Trophoblast cell (in vitro differentiated cells and primary cell): ENCODE results near the gene TMEM53.
"Not testable (repeated sequence)": the region's sequence is repeated elsewhere in the genome, so short reads cannot be mapped to it uniquely, and the experiment has no call there.

ENCODE experiments used
- DNase-seq, 2 donors: peaks; one replicate each; pipeline ENCODE4 v3.0.0-alpha.2; 2016
- H2AFZ ChIP-seq: 2 replicates; pipeline ENCODE4 v1.6.1; 2013; ENCODE audit warnings: low read length, moderate library complexity, mild to moderate bottlenecking; ENCODE audit not compliant: insufficient read depth, poor library complexity
- H2AK5ac ChIP-seq: 2 replicates; pipeline ENCODE4 v1.6.1; 2013; ENCODE audit warnings: mild to moderate bottlenecking, low read length
- H2BK120ac ChIP-seq: 2 replicates; pipeline ENCODE4 v1.6.1; 2013; ENCODE audit warnings: low read length, mild to moderate bottlenecking, moderate library complexity; ENCODE audit not compliant: insufficient read depth, poor library complexity
- H2BK12ac ChIP-seq: 2 replicates; pipeline ENCODE4 v1.6.1; 2013; ENCODE audit warnings: mild to moderate bottlenecking, low read length, moderate library complexity
- H2BK5ac ChIP-seq: 2 replicates; pipeline ENCODE4 v1.6.1; 2013; ENCODE audit warnings: low read length, low read depth, moderate library complexity, mild to moderate bottlenecking; ENCODE audit not compliant: poor library complexity
- H3K14ac ChIP-seq: 2 replicates; pipeline ENCODE4 v1.6.1; 2013; ENCODE audit warnings: mild to moderate bottlenecking, low read length
- H3K18ac ChIP-seq: 2 replicates; pipeline ENCODE4 v1.6.1; 2013; ENCODE audit warnings: mild to moderate bottlenecking, low read length
- H3K23ac ChIP-seq: 2 replicates; pipeline ENCODE4 v1.6.1; 2013; ENCODE audit warnings: low read length
- H3K27ac ChIP-seq: 2 replicates; pipeline ENCODE4 v1.5.1; 2013; ENCODE audit warnings: low read depth, mild to moderate bottlenecking, inconsistent platforms, low read length, moderate library complexity
- H3K27me3 ChIP-seq: 2 replicates; pipeline ENCODE4 v1.6.1; 2013; ENCODE audit warnings: inconsistent platforms, mild to moderate bottlenecking, low read length, moderate library complexity; ENCODE audit not compliant: insufficient read depth
- H3K36me3 ChIP-seq, 2 experiments: 1 replicate in 1 of 2; 2 replicates in 1 of 2; pipeline ENCODE4 v1.6.1; 2013; ENCODE audit warnings: low read length in 2 of 2, mild to moderate bottlenecking in 2 of 2, moderate library complexity in 1 of 2; ENCODE audit not compliant: insufficient read depth in 2 of 2, control insufficient read depth in 1 of 2
- H3K4ac ChIP-seq: 2 replicates; pipeline ENCODE4 v1.6.1; 2013; ENCODE audit warnings: low read depth, mild to moderate bottlenecking, low read length, moderate library complexity
- H3K4me1 ChIP-seq, 2 experiments: 1 replicate in 1 of 2; 2 replicates in 1 of 2; pipeline ENCODE4 v1.6.1; 2013; ENCODE audit warnings: low read length in 2 of 2, mild to moderate bottlenecking in 2 of 2, moderate library complexity in 1 of 2; ENCODE audit not compliant: insufficient read depth in 2 of 2, control insufficient read depth in 1 of 2
- H3K4me2 ChIP-seq: 2 replicates; pipeline ENCODE4 v1.6.1; 2013; ENCODE audit warnings: inconsistent platforms, mild to moderate bottlenecking, low read length, moderate library complexity
- H3K4me3 ChIP-seq: 2 replicates; pipeline ENCODE4 v1.5.1; 2013; ENCODE audit warnings: mild to moderate bottlenecking, low read depth, low read length, inconsistent platforms
- H3K79me1 ChIP-seq: one replicate; pipeline ENCODE4 v1.6.1; 2013; ENCODE audit warnings: low read length
- H3K79me2 ChIP-seq: 2 replicates; pipeline ENCODE4 v1.6.1; 2013; ENCODE audit warnings: low read length, mild to moderate bottlenecking; ENCODE audit not compliant: control insufficient read depth, insufficient read depth, poor library complexity
- H3K9ac ChIP-seq: 2 replicates; pipeline ENCODE4 v1.6.1; 2013; ENCODE audit warnings: mild to moderate bottlenecking, low read length
- H3K9me3 ChIP-seq: 2 replicates; pipeline ENCODE4 v1.6.1; 2013; ENCODE audit warnings: low read depth, mild to moderate bottlenecking, control low read depth, inconsistent platforms, low read length; ENCODE audit not compliant: insufficient read depth
- H4K12ac ChIP-seq: 2 replicates; pipeline ENCODE4 v1.6.1; 2013; ENCODE audit warnings: low read depth, mild to moderate bottlenecking, low read length, moderate library complexity
- H4K8ac ChIP-seq: 2 replicates; pipeline ENCODE4 v1.6.1; 2013; ENCODE audit warnings: low read depth, mild to moderate bottlenecking, low read length, moderate library complexity
- H4K91ac ChIP-seq: one replicate; pipeline ENCODE4 v1.6.1; 2013; ENCODE audit warnings: low read depth, mild to moderate bottlenecking, low read length, moderate library complexity
- WGBS: extraction: QIAGEN DNeasy Blood & Tissue Kit; methylation state at CpG from one replicate; pipeline ENCODE4 v1.1.7; 2013; ENCODE audit warnings: missing lambda C conversion rate; ENCODE audit not compliant: insufficient read length, insufficient coverage; ENCODE audit errors: extremely low coverage; 5-methylcytosine and 5-hydroxymethylcytosine counted together

TMEM53 gene

DNA sequence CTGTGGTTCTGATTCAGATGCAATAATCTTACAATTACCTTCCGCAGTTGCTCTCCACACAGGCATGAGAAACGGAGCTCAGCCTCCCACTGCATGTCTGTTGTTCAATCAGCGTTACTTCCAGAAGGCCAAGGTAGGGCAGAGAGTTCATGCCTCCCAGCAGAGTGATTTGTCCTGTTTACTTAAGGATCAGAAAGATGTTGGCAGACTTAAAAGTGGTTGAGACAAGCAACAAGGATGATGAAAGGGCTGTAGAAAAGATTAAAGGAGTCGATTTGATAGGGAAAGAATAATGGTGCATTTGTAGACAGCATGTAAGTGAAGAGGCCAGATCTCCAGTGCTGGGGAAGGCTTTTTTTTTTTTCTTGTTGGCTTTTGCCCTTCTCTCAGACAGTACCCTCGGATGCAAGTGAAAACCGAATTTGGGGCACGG lies 26.9 kb upstream of the TMEM53 start:
- Histone ChIP-seq H2BK12ac (no peak overlapping the region), H2AFZ (no peak overlapping the region), H3K4me3 (no peak overlapping the region), H3K4me2 (no peak overlapping the region), H4K8ac (no peak overlapping the region), H3K79me1 (no peaks in the 10 kb centered on the region), H3K4me1 (no peaks in the 10 kb centered on the region), H2BK5ac (no peak overlapping the region), H3K4ac (no peak overlapping the region), H3K14ac (no peak overlapping the region), H3K79me2 (no peaks in the 10 kb centered on the region), H3K18ac (no peak overlapping the region), H3K9ac (no peak overlapping the region), H2AK5ac (no peak overlapping the region), H4K91ac (no peak overlapping the region), H3K23ac (no peak overlapping the region), H2BK120ac (no peak overlapping the region), H3K36me3 (no peaks in the 10 kb centered on the region), H4K12ac (no peak overlapping the region), H3K27ac (no peak overlapping the region), H3K9me3 (no peaks in the 10 kb centered on the region), H3K27me3 (no peaks in the 10 kb centered on the region)
- no peak for DNase-seq
- WGBS = 100% methylated on average over 1 of the region's 7 CpGs

DNA sequence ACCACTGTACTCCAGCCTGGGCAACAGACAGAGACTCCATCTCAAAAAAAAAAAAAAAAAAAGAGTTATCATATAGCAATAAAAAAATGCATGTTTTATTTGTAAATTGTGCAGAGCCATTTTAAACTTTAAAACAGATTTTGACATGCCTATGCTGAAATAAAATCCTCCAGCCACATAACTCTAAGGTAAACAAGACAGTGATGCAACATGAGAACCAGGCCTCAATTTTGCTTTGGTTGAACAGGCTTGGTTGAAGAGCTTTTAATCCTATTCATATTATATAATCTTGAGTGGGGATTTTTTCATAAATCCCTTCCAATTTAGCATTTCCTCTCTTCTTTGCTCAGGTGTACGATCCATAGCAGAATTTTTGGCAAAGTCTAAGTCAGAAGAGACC lies 26.3 kb upstream of the TMEM53 start:
- no peak overlapping the region for H4K91ac ChIP-seq
- no peak overlapping the region for H2BK120ac ChIP-seq
- H3K4ac ChIP-seq = no peak overlapping the region
- no peak overlapping the region for H3K23ac ChIP-seq
- no peaks in the 10 kb centered on the region for H3K9me3 ChIP-seq
- H4K12ac ChIP-seq = no peak overlapping the region
- H3K27ac ChIP-seq = no peak overlapping the region
- H2AK5ac ChIP-seq = no peak overlapping the region
- no peaks in the 10 kb centered on the region for H3K79me2 ChIP-seq
- no peak for DNase-seq
- no peaks in the 10 kb centered on the region for H3K36me3 ChIP-seq
- no peak overlapping the region for H3K4me2 ChIP-seq
- H2BK12ac ChIP-seq = no peak overlapping the region
- no peak overlapping the region for H3K18ac ChIP-seq
- H4K8ac ChIP-seq = no peak overlapping the region
- no peak overlapping the region for H2BK5ac ChIP-seq
- no peaks in the 10 kb centered on the region for H3K27me3 ChIP-seq
- no peak overlapping the region for H3K14ac ChIP-seq
- H2AFZ ChIP-seq = no peak overlapping the region
- H3K4me1 ChIP-seq = no peaks in the 10 kb centered on the region
- H3K79me1 ChIP-seq = no peaks in the 10 kb centered on the region
- H3K4me3 ChIP-seq = no peak overlapping the region
- WGBS = no CpG with 5 or more reads among the region's 1 CpG
- H3K9ac ChIP-seq = no peak overlapping the region

DNA sequence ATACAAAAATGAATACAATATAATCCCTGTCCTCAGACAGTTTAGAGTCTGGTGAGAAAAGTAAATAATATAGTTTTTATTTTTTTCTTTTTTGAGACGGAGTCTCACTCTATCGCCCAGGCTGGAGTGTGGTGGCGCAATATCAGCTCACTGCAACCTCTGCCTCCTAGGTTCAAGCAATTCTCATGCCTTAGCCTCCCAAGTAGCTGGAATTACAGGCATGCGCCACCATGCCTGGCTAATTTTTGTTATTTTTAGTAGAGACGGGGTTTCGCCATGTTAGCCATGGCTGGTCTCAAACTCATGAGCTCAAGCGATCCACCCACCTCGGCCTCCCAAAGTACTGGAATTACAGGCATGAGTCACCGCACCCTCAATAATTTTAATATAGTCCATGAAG lies 25.1 kb upstream of the TMEM53 start:
- not testable (repeated sequence) for H3K4me1 ChIP-seq, H2BK12ac ChIP-seq, H2AK5ac ChIP-seq, H3K9ac ChIP-seq, H3K27me3 ChIP-seq, H3K14ac ChIP-seq, H4K91ac ChIP-seq, H3K79me2 ChIP-seq, H3K9me3 ChIP-seq, H4K12ac ChIP-seq, H4K8ac ChIP-seq, H3K18ac ChIP-seq, H3K36me3 ChIP-seq, H3K4me3 ChIP-seq, H3K4ac ChIP-seq, H2BK120ac ChIP-seq, H3K27ac ChIP-seq, H3K4me2 ChIP-seq, H3K79me1 ChIP-seq, H2BK5ac ChIP-seq, H3K23ac ChIP-seq, H2AFZ ChIP-seq
- no CpG with 5 or more reads among the region's 9 CpGs for WGBS
- peak; percentile 16 to 57 for DNase-seq

DNA sequence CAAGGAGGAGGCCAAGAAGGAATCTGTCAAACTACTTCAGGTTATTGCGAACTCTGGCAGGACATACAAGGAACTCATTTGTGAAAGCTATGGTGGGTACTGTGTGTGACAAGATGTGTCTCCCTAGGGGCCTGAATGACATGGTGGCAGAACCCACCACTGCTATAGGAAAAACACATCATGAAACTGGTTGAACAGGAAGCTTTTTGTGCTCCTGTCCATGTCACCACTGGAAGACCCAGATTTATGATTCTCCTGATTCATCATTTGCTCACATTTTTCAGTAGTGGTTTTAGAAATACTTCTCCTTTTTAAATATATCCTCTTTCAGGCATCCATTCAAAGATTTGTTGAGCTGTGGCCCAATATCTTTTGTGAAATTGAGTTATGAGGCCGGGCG lies 23.9 kb upstream of the TMEM53 start:
- H2AFZ ChIP-seq = no peak overlapping the region
- no peaks in the 10 kb centered on the region for H3K79me1 ChIP-seq
- no peak overlapping the region for H4K12ac ChIP-seq
- no peaks in the 10 kb centered on the region for H3K27me3 ChIP-seq
- no peaks in the 10 kb centered on the region for H3K9me3 ChIP-seq
- no peak overlapping the region for H2BK12ac ChIP-seq
- H2BK5ac ChIP-seq = no peak overlapping the region
- no peak overlapping the region for H2BK120ac ChIP-seq
- H3K4me2 ChIP-seq = no peak overlapping the region
- WGBS = no CpG with 5 or more reads among the region's 3 CpGs
- H4K8ac ChIP-seq = no peak overlapping the region
- H3K27ac ChIP-seq = no peak overlapping the region
- no peak overlapping the region for H3K4ac ChIP-seq
- no peaks in the 10 kb centered on the region for H3K79me2 ChIP-seq
- H3K18ac ChIP-seq = no peak overlapping the region
- H3K9ac ChIP-seq = no peak overlapping the region
- DNase-seq = no peak
- H3K23ac ChIP-seq = no peak overlapping the region
- H3K36me3 ChIP-seq = no peaks in the 10 kb centered on the region
- H3K4me3 ChIP-seq = no peak overlapping the region
- H4K91ac ChIP-seq = no peak overlapping the region
- H3K14ac ChIP-seq = no peak overlapping the region
- H2AK5ac ChIP-seq = no peak overlapping the region
- H3K4me1 ChIP-seq = no peaks in the 10 kb centered on the region
